NCI-H524 (cell line): Measurements from ENCODE around the gene AKAP8.

Experiments
- DNase-seq, 2 experiments: peaks; one replicate each; lab custom pipeline; 2025; lab: John Stamatoyannopoulos, UW

The AKAP8 gene

DNA sequence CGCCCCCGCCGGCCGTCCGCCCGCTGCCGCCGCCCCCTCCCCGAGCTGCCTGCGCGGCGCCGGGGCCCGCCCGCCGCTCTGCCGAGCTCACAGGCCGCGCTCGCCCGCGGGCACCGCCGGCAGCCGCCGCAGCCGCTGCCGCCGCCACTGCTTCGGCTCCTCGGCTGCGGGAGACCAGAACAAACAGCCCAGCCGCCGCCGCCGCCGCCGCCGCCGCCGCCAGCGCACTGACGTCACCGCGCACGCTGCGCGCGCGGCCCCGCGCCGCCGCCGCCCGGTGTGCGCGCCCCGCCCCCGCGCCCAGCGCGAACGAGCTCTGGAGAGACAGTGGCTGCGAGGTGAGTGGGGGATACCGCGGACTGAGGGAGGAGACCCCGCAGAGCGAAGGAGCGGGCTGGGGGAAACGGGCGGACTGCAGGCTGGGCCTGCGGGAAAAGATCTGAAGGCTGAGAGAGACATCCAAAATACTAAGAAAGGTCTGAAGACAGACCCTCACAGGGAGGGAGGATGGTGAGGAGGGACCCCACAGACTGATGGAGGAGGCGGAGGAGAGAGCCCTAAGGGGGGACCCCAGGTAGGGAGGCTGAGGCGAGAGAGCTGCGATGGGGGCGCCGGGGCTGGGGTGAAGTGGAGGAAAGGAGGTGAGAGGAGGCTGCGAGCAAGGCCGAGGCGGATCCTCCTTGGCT, 47.1 kb downstream of the AKAP8 start, which contains the start of gene BRD4:
TSS of gene BRD4 (minus strand) at position 229 of the 686 bp plus-strand sequence. CDS start 59,440 bp downstream, outside the sequence.
- DNase-seq = peak in 1 of 2 experiments; percentile 47

DNA sequence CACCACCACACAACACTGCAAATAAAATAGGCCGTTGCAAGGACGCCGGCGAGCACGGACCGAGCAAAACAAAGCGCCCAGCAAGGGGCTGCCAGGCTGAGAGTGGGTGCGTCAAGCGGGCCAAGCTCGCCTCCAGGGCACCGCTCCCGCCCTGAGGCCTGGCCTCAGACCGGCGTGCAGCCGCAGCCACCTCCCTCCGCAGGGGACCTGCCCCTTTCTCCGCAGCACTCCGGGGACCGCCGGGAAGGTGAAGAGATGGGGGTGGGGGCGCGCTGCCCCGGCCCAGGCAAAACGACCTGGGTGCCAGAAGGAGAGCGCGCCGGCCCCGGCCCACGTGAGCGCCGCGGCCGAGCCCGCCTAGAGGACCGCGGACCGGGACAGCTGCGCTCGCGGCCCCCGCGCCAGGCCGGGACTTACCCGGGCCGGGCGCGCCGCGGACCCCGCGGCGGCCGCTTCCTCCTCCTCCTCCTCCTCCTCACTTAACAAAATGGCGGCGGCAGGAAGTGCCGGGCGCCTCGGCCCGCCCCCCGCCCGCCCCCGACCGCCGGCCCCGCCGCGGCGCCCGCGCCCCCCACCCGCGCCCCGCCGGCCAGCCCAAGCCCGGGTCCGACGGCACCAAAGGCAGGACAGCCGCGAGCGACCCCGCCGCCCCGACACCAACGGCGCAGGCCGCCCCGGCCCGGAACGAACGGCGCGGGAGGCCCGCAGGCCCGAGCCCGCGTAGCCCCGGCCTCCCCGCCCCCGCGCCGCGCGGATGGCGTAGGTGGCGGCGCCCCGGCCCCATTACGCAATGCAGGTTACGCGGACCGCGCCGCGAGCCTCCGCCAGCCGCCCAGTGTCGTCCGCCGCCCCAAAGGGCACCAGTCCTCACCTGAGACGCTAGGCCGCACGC, 47.9 kb downstream of the AKAP8 start:
- peak in 1 of 2 experiments; percentile 39 for DNase-seq

DNA sequence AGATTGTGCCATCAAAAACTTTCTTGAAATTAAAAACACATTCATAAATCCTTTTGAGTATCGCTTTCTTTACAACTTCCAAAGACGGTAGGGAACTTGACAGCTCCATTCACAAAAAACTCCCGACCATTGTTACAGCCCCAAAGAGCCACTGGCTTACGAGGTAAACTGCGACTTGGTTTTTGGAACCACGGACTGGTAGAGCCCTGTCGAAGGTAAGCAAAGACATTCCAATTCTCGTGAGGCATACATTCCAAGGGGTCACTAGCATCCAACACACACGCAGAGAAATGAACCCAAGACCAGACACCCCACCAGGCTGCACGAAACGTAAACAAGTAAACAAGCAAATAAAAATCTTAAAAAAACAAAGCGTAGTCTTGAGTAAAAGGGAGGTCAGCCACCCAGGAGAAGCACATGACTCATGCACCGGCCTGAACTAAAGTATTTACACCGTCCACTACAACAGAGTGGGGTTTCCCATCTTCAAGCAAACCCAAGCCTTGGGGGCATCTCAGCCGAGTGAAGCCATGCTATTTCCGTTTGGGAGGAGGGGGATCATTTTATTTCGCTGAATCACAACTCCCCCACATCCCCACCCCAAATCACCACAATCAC, 48.7 kb downstream of the AKAP8 start:
- no peak for DNase-seq

DNA sequence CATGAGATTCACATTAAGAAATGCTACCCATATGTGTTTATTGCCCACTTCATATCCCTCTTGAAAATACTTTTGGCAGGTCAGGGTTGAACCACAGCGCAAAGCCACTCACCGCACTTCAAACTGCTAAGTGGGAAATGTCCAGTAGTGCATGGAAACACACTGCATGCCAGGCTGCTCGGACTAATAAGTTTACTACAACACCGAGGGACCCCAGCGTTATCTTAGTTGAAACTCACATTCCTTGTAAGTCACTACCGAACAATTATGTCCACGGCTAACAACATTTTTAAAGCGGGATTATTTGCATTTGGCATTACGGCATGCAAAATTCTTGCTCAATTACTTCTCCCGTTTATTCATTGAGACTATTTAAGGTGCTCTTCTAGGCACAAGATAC, 51.3 kb downstream of the AKAP8 start:
- no peak for DNase-seq

DNA sequence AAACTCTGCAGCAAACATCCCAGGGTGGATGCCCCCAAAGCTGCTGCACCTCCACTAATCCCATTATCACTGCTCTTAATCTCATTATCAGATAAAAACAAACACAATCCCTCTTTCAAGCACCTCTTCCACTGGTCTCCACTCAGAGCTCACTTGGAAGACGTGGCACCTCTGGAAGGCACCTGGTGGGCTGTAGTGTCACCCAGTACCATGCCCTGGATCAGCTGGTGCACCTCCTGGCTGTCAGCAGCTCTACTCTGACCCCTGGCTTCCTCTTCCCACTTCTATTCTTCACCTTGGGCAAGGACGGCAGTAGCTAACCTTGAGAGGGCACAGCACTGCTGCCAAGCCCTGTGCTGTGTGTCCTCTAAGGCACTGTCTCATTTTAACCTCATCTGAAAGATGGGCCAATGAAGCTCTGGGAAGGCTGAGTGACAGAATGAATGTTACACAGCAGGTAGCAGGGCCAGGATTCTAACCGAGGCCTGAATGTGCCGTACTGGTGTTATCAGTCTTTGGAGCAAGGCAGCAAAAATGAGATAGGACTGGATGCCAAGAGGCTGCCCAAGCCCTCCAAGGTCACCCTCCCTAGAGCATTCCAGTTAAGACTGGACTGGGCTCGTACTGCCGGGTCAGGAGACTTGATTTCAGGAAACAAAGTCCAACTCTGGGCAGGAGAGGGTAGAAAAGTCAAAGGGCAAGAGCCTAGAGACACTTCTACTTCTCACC, 54.6 kb downstream of the AKAP8 start:
- peak; percentile 74 to 85 for DNase-seq

DNA sequence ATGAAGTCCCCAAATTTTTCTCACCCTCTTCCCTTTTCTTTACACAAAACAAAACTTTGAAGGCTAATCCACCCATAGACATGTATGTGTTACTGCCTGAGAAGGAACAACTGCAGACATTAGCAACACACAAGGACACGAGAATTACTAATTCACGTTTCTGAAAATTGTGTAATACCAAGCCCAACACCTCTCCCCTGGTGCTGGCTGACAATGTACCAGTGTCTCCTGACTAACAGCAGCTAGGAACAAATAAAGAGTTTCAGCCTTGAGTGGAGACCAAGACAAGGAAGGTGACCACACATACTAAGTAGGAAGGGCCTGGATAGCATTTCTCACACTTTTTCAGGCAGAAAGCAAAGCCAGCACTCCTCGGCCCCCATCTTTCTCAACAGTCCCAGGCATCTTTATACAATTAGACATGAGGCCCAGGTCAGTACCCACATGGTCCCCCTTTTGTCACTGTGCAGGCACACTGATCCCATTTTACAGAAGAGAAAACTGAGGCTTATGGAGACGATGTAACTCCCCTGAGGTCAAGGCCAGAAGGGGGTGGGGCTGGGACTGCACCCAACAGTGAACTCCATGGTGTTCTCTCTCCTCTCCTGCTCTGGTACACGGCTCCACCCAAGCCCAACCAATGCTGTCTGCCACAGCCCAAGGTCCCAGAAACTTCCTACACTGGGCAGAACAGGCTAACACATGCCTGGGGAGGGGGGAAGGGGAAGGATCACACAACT, 55.9 kb downstream of the AKAP8 start:
- no peak for DNase-seq

DNA sequence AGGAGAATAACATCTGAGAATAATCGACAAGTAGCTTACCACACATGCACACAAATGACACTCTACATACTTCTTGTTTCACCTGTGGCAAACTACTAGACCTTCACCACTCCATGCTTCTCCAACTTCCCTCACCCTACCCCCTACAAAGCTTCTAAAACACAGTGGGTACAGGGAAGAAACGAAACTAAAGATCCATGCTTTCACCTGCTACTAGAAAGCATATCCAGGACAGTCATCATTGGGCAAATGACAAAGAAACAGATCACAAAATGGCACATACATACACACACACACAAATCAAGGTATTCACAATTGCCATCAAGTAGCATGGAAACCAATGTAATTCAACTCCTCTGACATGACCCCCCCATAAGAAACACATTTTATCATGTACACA, 57.8 kb downstream of the AKAP8 start:
- no peak for DNase-seq

DNA sequence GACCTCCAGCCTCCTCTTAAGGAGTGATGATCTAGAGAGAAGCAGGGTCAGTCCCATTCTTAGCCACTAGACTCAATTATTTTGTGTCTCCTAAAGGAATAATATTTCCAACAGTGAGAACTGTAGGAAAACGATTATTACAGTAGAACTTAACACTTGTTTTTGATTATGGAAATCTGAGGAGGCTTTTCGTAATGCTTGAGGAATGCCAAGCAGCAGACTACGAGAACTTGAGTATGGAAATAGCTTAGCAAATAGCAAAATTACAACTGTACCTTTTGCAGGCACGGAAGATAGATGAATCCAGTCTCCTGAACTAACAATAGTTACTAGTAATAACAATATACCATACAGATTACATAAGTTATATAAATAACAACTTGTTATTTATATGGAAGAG, 59.5 kb downstream of the AKAP8 start:
- no peak for DNase-seq

DNA sequence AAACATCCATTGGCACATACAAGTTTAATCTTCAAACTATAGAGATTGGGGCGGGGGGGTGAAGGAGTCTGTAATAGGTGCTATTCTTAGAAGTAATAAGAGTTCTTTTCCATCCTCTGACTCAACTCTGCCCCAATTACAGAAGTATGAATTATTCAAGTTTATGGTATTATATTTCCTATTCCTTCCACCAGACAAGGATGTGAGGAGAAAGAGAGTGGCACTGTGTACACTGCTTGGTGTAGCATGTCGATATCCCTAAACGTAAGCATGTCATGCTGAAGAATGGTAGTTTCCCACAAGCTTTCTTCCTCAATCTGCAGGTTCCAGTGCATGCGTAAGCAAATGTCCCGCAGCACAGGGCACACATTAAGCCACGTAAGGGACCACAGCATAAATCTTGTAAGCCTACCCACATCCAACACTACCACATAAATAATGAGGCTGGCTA, 61.3 kb downstream of the AKAP8 start:
- no peak for DNase-seq

DNA sequence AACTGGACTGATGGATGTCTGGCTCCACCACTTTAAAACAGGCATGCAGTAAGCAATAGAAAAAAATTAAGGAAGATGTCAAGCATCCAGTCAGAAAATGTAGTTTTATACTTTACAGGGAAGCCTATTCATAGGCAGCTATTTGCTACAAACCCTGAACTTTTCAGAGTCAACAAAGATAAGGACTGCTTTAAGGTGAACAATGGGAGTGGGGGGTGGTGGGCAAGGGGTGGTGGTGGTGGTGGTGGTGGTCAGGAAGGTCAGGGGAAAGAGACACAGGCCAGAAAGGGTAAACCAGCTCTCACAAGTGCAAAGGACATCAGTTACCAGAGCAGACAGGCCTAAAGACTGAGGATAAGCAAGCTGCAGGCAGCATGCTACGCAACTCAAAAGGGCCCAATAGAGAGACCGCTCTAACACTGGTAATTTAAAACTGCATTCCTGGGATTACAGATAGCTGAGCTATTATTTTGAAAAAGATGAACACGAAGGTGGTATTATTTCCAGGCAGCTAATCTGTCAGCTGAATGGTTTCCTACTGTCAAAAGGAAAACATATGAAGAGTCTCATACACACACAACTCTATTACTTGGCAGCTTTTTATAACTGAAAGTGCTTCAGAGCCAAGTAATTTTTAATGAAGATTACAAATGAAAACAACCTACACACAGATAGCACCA, 62.1 kb downstream of the AKAP8 start:
- no peak for DNase-seq

DNA sequence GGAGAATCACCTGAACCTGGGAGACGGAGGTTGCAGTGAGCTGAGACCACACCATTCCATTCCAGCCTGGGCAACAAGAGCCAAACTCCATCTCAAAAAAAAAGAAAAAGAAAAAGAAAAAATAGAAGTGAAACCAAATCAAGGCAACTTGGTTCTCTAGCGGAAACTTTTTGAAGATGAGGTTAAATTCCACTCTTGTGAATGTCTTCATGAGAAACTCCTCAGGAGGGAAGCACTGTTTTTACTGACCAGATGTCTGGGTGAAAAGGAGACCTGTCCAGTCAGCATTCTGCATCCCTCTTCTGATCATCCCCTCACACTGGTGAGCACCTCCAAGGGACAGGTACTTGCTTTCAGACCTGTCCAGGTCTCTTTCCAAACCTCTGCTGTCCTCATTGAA, 63.1 kb downstream of the AKAP8 start:
- DNase-seq = no peak

DNA sequence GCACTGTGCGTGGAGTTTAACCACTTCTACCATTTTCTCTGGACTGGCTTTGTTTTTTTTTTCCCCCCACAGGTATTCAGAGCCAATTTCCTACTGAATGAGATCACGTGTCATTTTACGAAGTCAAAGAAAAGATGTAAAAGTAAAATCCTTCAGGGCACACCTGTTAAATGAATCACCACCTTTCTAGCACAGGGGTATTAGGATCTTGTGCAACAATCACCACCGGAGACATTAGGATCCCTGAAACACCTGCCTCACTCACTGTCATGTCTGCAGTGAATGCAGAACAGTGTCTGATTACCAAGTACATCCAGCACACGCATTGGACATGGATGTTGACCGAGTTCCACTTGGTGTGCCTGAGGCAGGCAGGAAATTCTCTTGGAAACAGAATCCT, 64.5 kb downstream of the AKAP8 start:
- no peak for DNase-seq

DNA sequence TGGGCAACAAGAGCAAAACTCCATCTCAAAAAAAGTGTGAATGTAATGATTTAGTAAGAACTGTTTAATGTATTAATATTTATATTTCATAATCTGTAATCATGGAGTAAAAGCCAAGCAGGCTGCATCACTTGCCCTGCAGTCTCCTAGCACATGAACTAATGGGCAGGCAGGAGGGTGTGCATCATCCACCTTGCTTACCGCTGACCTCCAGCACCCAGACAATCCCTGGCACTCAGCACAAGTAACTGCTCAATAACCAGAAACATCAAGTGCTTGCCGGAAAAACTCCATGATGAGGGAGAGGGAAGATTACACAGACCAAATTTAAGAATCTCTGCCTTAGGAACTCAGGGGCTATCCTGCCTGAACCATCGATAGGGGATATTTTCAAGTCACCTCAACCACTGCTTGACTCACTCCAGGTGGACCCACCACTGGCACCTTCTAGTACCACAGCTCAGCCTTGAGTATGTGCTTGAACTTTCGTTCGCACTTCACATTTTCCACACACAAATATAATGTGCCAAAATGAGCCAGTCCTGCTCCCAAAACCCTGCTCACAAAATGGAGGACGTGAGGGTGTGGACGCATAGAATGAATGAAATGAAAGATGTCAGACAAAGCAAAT, 65.8 kb downstream of the AKAP8 start:
- DNase-seq = no peak

DNA sequence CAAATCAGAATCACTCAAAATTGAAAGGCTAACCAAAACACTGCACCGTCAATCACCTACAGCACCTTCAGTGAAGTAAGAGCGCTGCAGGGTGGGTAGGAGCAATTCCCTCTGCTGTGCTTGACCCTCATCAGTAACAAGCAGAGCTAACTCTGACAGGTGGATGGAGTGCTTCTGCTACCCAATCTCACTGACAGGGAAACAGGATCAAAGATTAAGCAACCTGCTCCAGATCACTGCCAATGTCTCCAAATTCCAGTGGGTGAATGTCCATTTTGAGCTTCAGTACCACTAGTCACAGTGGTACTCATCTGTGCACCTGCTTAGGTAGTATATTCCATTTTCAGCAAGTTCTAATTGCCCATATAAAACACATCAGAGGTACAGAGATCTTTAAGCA, 72.4 kb downstream of the AKAP8 start:
- DNase-seq = no peak

DNA sequence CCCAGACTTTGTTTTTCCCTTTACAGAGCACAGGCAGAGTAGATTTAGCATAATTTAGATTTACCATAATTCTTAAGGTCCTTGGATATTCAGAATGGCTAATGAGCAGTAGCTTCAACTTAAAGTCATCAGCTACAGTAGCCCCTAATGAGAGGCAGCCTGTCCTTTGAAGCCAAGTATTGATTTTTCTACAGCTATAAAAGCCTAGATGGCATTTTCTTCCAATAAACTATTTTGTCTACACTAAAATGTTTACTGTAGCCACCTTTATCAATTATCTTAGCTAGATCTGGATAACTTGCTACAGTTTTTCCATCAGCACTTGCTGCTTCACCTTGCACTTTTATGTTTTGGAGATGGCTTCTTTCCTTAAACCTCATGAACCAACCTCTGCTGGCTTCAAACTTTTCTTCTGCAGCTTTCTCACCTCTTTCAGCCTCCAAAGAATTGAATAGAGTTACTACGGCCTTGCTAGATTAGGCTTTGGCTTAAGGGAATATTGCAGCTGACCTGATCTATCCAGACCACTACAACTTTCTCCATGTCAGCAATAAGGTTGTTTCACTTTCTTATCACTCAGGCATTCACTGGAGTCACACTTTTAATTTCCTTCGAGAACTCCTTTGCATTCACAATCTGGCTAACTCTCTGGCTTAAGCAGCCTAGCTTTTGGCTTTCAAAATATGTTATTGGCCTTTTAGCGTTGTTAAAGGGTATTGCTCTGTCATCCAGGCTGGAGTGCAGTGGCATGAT, 73.8 kb downstream of the AKAP8 start:
- no peak for DNase-seq

DNA sequence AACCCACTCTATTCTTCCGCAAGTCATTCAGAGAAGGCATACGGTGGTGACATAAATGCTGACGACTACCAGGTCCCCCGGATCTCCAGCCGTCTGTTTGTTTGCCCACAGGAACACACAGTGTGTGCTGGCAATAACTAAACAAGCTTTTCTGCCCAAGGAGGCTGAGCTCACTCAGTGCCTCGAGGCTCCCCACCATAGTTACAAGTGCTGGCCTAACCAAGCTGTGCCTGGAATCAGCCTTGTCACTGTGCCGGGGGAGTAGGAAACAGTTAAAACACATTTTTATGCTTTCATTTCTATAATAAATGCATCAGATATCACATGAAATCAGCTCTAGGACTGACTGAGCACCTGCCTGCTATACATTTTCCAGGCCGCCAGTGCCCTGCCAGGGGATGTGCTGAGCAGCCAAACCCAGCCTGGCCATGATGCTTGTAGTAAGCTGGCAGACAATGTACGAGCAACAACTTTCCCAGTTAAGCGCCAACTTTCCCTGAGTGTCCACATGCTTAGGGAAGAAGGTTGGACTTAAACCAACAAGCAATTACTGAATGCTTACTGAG, 75.4 kb downstream of the AKAP8 start:
- DNase-seq = no peak
